GM10266 (cell line): Measurements from ENCODE around the gene SRD5A1.

Source experiments
- DNase-seq: peaks from one replicate; pipeline ENCODE4 v3.0.0; 2012; ENCODE audit errors: extremely low spot score
- CTCF ChIP-seq: IDR thresholded peaks from 2 replicates; pipeline ENCODE4 v1.5.1; 2012; ENCODE audit warnings: mild to moderate bottlenecking, low read depth; ENCODE audit not compliant: control insufficient read depth, insufficient read depth; ENCODE audit errors: missing control alignments

The SRD5A1 gene

DNA sequence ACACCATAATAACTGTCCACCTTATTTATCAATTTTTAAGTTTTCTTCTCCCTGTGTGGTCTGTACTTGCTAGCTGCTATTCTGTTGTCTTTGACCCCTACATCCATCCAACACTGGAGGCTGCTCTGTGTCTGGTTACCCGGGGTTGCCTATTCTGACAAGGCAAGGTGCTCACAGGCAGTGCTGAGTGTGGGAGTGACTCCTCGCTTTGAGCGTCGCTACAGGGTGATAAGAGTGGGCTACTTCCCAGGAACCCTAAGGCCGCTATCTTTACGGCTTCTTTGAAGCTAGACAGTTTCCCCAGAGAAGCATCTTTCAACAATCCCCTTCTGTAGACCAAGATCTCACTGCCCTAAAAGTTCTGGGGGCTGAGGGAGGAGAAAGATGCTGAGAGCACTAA, 35.7 kb upstream of the SRD5A1 start:
- no peak for TF ChIP-seq CTCF

DNA sequence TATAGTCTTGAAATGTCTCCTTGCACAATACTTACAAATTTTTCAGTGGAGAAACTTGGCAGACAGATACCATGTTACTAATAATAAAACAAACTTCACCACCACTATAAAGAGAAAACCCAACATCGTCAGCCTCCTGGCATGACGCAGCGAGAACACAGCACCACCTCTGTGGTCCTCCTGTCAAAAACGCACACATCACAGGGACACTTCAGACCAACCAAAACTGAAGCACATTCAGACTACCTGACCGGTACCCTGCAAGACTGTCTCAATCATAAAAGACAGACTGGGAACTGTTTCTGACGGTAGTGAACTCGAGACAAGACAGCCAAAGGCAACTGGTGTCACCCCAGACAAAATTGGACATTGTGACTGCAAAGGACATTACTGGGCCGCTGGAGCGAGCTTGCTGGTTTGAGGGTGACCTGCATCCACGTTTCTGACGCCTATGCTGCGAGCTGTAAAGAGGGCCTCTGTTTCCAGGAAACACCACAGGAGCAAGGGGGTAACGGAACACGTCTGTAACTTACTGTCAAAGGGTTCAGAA, 34.8 kb upstream of the SRD5A1 start:
- DNase-seq, result no peak
- TF ChIP-seq CTCF, result no peak

More for the DNA sequence above, 35.7 kb upstream of the SRD5A1 start:
- no peak for DNase-seq

DNA sequence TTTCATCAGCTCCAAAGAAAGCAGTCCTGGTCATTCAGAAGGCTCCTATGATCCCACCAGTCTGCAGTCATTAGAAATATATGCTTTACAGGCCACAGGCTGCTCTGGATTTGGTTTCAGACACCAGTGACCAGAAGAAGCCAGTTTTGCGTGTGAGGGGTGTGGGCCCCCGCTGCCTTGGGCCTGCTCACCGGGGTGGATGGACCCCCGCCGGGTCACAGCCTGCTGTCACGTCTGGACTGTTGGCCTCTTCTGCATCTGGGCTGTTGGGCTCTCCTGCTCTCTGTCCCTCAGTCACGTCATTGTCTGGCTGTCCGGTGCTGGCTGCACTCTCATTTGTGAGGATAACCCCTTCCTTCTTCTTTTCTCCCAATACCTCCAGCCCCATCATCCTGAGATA, 33.5 kb upstream of the SRD5A1 start:
- no peak for DNase-seq
- no peak for TF ChIP-seq CTCF

GRCh38 chr5:6601271-6601670, 32.0 kb upstream of the SRD5A1 start:
- DNase-seq, result no peak
- TF ChIP-seq CTCF, result no peak

GRCh38 chr5:6601816-6602215, 31.4 kb upstream of the SRD5A1 start:
- TF ChIP-seq CTCF, result no peak
- no peak for DNase-seq

GRCh38 chr5:6602441-6602840, 30.8 kb upstream of the SRD5A1 start:
- TF ChIP-seq CTCF, result no peak
- DNase-seq, result no peak

GRCh38 chr5:6603643-6604042, 29.6 kb upstream of the SRD5A1 start:
- no peak for TF ChIP-seq CTCF
- no peak for DNase-seq
